Activated T-cell treated with anti-CD3 and anti-CD28 coated beads, Interleukin-2, amount 50 U/mL, for 72 hours (primary cell): ENCODE results near the gene BTN2A1. TPM values are rescaled to one million over a fixed set of nuclear protein-coding genes. Genes with fewer than 3 reads are reported as not detected.
"Not testable (repeated sequence)": the region's sequence is repeated elsewhere in the genome, so short reads cannot be mapped to it uniquely, and the experiment has no call there.

Experiments
- ATAC-seq, 2 donors: fragments of 150-1000 bp; cut with Tn5 transposase; replicated peaks in 1 of 2; 2 replicates each; pipeline ENCODE4 v1.10.0; 2021; ENCODE audit warnings: moderate library complexity in 2 of 2, mild to moderate bottlenecking in 1 of 2
- DNase-seq, 2 donors: peaks; one replicate each; pipeline ENCODE4 v3.0.0; 2021 to 2022; ENCODE audit warnings: mixed read lengths in 1 of 2
- H3K27ac Mint-ChIP-seq: one replicate; pipeline ENCODE4 v1.8.0; 2022; ENCODE audit warnings: mild to moderate bottlenecking, moderate library complexity, mixed read lengths
- H3K27me3 Mint-ChIP-seq: one replicate; pipeline ENCODE4 v1.8.0; 2022; ENCODE audit warnings: low read depth, mixed read lengths
- H3K36me3 Mint-ChIP-seq, 2 donors: one replicate each; pipeline ENCODE4 v1.8.0; 2022; ENCODE audit warnings: mixed read lengths in 2 of 2, mild to moderate bottlenecking in 1 of 2; ENCODE audit not compliant: insufficient read depth in 2 of 2
- H3K4me1 Mint-ChIP-seq: one replicate; pipeline ENCODE4 v1.8.0; 2022; ENCODE audit warnings: low read depth, mixed read lengths
- H3K4me3 Mint-ChIP-seq, 2 donors: one replicate each; pipeline ENCODE4 v1.8.0; 2022; ENCODE audit warnings: mild to moderate bottlenecking in 2 of 2, mixed read lengths in 2 of 2, moderate library complexity in 2 of 2
- H3K9me3 Mint-ChIP-seq, 2 donors: one replicate each; pipeline ENCODE4 v1.8.0; 2022; ENCODE audit warnings: mixed read lengths in 2 of 2
- total RNA-seq, 2 donors: library from RNA; stranded (reverse); gene quantifications; one replicate each; pipeline ENCODE4 v1.2.3, GENCODE V29; 2022

BTN2A1 gene
- total RNA-seq, 2 donors from 2014 or later = 24.3 to 25.7 TPM

- H3K9me3 Mint-ChIP-seq = no peaks in the 10 kb centered on the region
- H3K4me3 Mint-ChIP-seq = peak overlapping the region; percentile 29
- H3K4me1 Mint-ChIP-seq = peaks cover 26% of the 10 kb centered on the region
- H3K27ac Mint-ChIP-seq = peak overlapping the region; percentile 45
- ATAC-seq (no peak), DNase-seq (no peak)
- peaks cover 0 to under 1% of the 10 kb centered on the region in 2 donors for H3K36me3 Mint-ChIP-seq
- H3K27me3 Mint-ChIP-seq = no peaks in the 10 kb centered on the region
These were observed 36.4 kb downstream of the BTN2A1 start for GRCh38 chr6:26494117-26494516.

- ATAC-seq (no peak), DNase-seq (no peak)
- Mint-ChIP-seq H3K4me1 (peaks cover 26% of the 10 kb centered on the region), H3K9me3 (no peaks in the 10 kb centered on the region), H3K27ac (no peak overlapping the region), H3K36me3 (peaks cover 0 to under 1% of the 10 kb centered on the region in 2 donors), H3K27me3 (no peaks in the 10 kb centered on the region), H3K4me3 (no peak overlapping the region)
These were observed 37.5 kb downstream of the BTN2A1 start for GRCh38 chr6:26495281-26495680.

GRCh38 chr6:26497610-26498009, 39.9 kb downstream of the BTN2A1 start:
- ATAC-seq (no peak), DNase-seq (no peak)
- H3K27ac Mint-ChIP-seq = no peak overlapping the region
- no peak overlapping the region for H3K4me3 Mint-ChIP-seq
- H3K4me1 Mint-ChIP-seq = peaks cover 31% of the 10 kb centered on the region
- H3K9me3 Mint-ChIP-seq = no peaks in the 10 kb centered on the region
- H3K27me3 Mint-ChIP-seq = peaks cover 15% of the 10 kb centered on the region
- peaks cover 2 to 3% of the 10 kb centered on the region in 2 donors for H3K36me3 Mint-ChIP-seq

DNA sequence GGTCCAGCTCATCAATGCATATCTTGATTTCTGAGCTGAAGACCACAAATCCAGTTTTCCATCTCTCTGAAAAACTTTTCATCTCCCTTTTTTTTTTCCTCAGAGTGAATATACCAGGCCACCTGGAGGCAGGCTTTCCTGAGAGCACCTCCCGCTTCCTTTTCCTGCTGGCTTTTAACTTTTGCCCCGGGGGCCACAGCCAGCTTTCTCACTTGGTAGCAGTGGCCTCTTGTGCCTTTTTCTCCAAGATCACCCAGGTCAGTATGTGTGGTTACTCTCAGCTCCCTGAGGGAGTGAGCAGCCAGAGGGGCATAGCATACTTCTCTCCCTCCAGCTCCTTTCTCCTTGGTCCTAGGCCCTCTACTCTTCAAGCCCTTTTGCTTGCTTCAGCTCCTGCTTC, 42.3 kb downstream of the BTN2A1 start, which contains the start of gene BTN1A1:
TSS of gene BTN1A1 (plus strand) at position 202 of the 400 bp plus-strand sequence. CDS start 984 bp downstream, outside the sequence.
- no peak for DNase-seq
- no peak for ATAC-seq
- peaks cover 35% of the 10 kb centered on the region for H3K27me3 Mint-ChIP-seq
- peaks cover 2 to 3% of the 10 kb centered on the region in 2 donors for H3K36me3 Mint-ChIP-seq
- peak within 1 kb of the TSS; percentile 20 to 84 for H3K4me3 Mint-ChIP-seq
- peaks cover 11% of the 10 kb centered on the region for H3K4me1 Mint-ChIP-seq
- no peaks in the 10 kb centered on the region for H3K9me3 Mint-ChIP-seq
- H3K27ac Mint-ChIP-seq = no peak within 1 kb of the TSS

DNA sequence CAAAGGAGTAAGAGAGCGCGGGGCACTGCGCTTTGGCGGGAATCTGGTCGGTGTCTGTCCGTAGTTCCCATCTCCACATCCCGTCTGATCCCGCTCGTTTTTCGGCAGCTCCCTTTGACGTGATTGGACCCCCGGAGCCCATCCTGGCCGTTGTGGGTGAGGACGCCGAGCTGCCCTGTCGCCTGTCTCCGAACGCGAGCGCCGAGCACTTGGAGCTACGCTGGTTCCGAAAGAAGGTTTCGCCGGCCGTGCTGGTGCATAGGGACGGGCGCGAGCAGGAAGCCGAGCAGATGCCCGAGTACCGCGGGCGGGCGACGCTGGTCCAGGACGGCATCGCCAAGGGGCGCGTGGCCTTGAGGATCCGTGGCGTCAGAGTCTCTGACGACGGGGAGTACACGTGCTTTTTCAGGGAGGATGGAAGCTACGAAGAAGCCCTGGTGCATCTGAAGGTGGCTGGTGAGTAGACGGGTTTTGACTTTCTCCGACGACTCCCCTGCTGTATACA, 43.8 kb downstream of the BTN2A1 start:
- Mint-ChIP-seq H3K36me3 (peaks cover 2 to 3% of the 10 kb centered on the region in 2 donors), H3K4me3 (peak overlapping the region; percentile 84 to 87), H3K27me3 (peaks cover 41% of the 10 kb centered on the region), H3K4me1 (peaks cover 11% of the 10 kb centered on the region), H3K27ac (no peak overlapping the region), H3K9me3 (no peaks in the 10 kb centered on the region)
- ATAC-seq = peak; percentile 80 to 81
- peak; percentile 38 to 46 for DNase-seq

- H3K27me3 Mint-ChIP-seq = peaks cover 42% of the 10 kb centered on the region
- no peaks in the 10 kb centered on the region for H3K9me3 Mint-ChIP-seq
- peak overlapping the region; percentile 84 to 87 for H3K4me3 Mint-ChIP-seq
- peaks cover 2 to 3% of the 10 kb centered on the region in 2 donors for H3K36me3 Mint-ChIP-seq
- H3K27ac Mint-ChIP-seq = no peak overlapping the region
- no peak for ATAC-seq
- peaks cover 11% of the 10 kb centered on the region for H3K4me1 Mint-ChIP-seq
- DNase-seq = no peak
These were observed 44.4 kb downstream of the BTN2A1 start for GRCh38 chr6:26502165-26502564.

- peaks cover 42% of the 10 kb centered on the region for H3K27me3 Mint-ChIP-seq
These were observed 44.9 kb downstream of the BTN2A1 start for GRCh38 chr6:26502626-26503025.

DNA sequence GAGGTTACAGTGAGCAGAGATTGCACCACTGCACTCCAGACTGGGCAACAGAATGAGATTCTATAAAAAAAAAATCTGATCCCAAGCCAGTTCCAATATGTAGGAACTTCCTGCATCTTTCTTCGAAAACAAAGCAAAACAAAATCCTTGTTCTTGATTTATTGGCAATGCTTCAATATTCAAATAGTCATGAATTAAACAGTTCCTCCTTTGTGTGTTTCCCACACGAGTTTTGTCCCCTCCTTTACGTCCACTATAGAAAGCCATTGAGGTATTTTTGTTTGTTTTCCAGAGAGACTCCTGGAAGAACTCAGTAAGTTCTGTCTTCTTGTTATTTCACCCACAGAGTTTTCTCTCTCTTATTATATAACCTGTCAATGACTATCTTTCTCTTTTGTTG, 49.9 kb downstream of the BTN2A1 start:
- no peak overlapping the region for H3K27ac Mint-ChIP-seq
- DNase-seq (no peak), ATAC-seq (no peak)
- no peaks in the 10 kb centered on the region for H3K9me3 Mint-ChIP-seq
- H3K4me1 Mint-ChIP-seq = no peaks in the 10 kb centered on the region
- H3K36me3 Mint-ChIP-seq = no peaks in the 10 kb centered on the region
- no peak overlapping the region for H3K4me3 Mint-ChIP-seq
- H3K27me3 Mint-ChIP-seq = peaks cover 26% of the 10 kb centered on the region

More at GRCh38 chr6:26502626-26503025, 44.9 kb downstream of the BTN2A1 start:
- H3K9me3 Mint-ChIP-seq = no peaks in the 10 kb centered on the region
- H3K36me3 Mint-ChIP-seq = peaks cover 2 to 3% of the 10 kb centered on the region in 2 donors
- H3K4me3 Mint-ChIP-seq = no peak overlapping the region
- no peak overlapping the region for H3K27ac Mint-ChIP-seq
- peaks cover 11% of the 10 kb centered on the region for H3K4me1 Mint-ChIP-seq
- DNase-seq (no peak), ATAC-seq (no peak)

DNA sequence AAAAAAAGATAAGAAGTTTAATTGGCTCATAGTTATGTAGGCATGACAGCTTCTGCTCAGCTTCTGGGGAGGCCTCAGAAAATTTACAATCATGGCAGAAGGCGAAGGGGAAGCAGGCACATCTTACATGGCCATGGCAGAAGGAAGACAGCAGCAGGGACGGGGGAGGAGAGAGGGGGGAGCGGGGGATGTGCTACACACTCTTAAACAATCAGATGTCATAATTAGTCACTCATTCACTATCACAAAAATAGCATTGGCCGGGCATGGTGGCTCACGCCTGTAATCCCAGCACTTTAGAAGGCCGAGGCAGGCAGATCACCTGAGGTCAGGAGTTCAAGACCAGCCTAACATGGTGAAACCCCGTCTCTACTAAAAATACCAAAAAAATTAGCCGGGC, 53.3 kb downstream of the BTN2A1 start:
- H3K4me1 Mint-ChIP-seq, H3K36me3 Mint-ChIP-seq, H3K27ac Mint-ChIP-seq, H3K4me3 Mint-ChIP-seq, H3K9me3 Mint-ChIP-seq, ATAC-seq, H3K27me3 Mint-ChIP-seq, DNase-seq: not testable (repeated sequence)

DNA sequence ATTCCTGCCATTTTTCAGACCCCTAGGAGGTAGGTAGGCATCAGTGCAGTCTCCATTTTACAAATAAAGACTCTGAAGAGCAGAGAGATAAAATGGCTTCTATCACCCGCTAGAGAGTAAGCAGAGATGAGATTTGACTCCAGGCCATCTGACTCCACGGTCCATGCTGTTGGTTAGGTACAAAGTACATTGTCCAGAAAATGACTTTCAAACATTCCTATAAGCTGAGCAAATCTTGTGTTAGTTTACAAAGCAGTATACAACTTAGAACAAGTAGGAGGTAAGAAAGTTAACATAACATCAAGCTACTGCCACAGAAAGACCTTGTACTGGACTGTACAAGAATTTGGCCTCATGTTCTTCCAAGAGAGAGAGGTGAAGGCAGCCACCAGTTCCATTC, 57.2 kb downstream of the BTN2A1 start:
- no peaks in the 10 kb centered on the region for H3K27me3 Mint-ChIP-seq
- H3K4me1 Mint-ChIP-seq = peaks cover 8% of the 10 kb centered on the region
- no peak overlapping the region for H3K27ac Mint-ChIP-seq
- DNase-seq (no peak), ATAC-seq (no peak)
- no peaks in the 10 kb centered on the region for H3K9me3 Mint-ChIP-seq
- no peak overlapping the region for H3K4me3 Mint-ChIP-seq
- no peaks in the 10 kb centered on the region for H3K36me3 Mint-ChIP-seq

DNA sequence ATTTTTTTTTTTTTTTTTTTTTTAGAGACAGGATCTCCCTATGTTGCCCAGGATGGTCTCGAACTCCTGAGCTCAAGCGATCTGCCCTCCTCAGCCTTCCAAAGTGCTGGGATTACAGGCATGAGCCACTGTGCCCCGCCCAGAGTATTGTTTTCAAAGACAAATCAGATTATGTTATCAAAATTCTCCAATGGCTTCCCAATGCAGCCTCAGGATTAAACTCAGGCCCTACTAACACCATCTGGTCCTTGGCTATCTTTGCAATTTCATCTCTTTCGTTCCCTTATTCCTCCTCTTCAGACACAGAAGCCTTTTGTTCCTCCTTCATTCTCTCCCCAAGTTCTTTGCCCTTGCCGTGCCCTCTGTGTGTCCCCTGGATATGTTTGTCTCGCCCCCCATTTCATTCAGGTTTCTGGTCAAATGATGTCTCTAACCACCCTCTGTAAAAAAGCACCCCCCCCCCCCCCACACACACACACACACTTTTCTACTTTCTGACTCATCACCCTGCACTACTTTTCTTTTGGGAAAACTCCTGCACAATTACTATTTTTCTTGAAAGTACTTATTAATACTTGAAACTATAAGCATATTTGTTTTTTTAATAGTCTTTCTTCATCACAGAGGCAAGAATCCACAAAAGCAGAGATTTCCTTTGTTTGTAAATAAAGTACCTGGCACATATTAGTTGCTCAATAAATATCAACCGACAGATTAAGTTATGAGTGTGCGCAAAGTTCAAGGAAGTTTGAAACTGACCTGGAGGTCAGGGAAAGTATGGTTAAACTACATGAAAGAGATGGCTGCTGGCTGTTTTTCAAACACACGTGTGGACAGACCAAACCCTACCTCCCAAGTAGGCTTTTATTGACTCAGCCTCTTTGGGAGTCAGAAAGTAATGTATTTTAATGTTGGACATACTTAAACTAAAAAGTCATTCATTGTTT, 59.0 kb downstream of the BTN2A1 start:
- H3K4me1 Mint-ChIP-seq = peaks cover 19% of the 10 kb centered on the region
- H3K9me3 Mint-ChIP-seq = no peaks in the 10 kb centered on the region
- no peak overlapping the region for H3K27ac Mint-ChIP-seq

More for the DNA sequence above, 59.0 kb downstream of the BTN2A1 start:
- ATAC-seq (no peak), DNase-seq (no peak)
- Mint-ChIP-seq H3K4me3 (no peak overlapping the region), H3K27me3 (no peaks in the 10 kb centered on the region), H3K36me3 (no peaks in the 10 kb centered on the region)
